Body of pancreas (tissue), 4 donors: ENCODE data around the gene SLX9. TPM values are rescaled to one million over a fixed set of nuclear protein-coding genes. Genes with fewer than 3 reads are reported as not detected.
A peak's percentile ranks its signal among the peaks of the same experiment; 100 is the strongest.

Source experiments
- ATAC-seq: fragments of 150-250 bp; one replicate; pipeline ENCODE4 v1.9.1; 2016
- DNase-seq, 4 donors: peaks; one replicate each; pipeline ENCODE4 v3.0.0-alpha.2; 2019
- H3K27ac ChIP-seq, 4 donors: fragments of 200-600 bp; sonication (generic); 1 replicate in 3 of 4; 2 replicates in 1 of 4; pipeline versions ENCODE4 v1.5.1 to v1.6.1; 2016 to 2019; ENCODE audit warnings: mild to moderate bottlenecking in 1 of 4, mixed read lengths in 1 of 4, moderate library complexity in 1 of 4
- H3K27me3 ChIP-seq, 2 donors: fragments of 200-600 bp; sonication (generic); one replicate each; pipeline ENCODE4 v1.6.0; 2016; ENCODE audit warnings: mild to moderate bottlenecking in 1 of 2
- H3K36me3 ChIP-seq, 2 donors: fragments of 200-600 bp; sonication (generic); replicated peaks in 1 of 2; 2 replicates each; pipeline ENCODE4 v1.5.1; 2016; ENCODE audit warnings: low read depth in 2 of 2; ENCODE audit not compliant: insufficient read depth in 1 of 2
- H3K4me1 ChIP-seq: fragments of 200-600 bp; sonication (generic); one replicate; pipeline ENCODE4 v1.6.0; 2016
- H3K4me3 ChIP-seq, 2 donors: fragments of 200-600 bp; sonication (generic); 1 replicate in 1 of 2; 2 replicates in 1 of 2; pipeline ENCODE4 v1.5.1; 2016 to 2019
- H3K9me3 ChIP-seq, 3 donors: fragments of 200-600 bp; sonication (generic); 1 replicate in 2 of 3; 2 replicates in 1 of 3; pipeline ENCODE4 v1.5.1; 2016
- CTCF ChIP-seq, 7 experiments: fragments of 450-650 bp in 4 of 7; fragments of 200-600 bp in 3 of 7; sonication (generic) in 3 of 7; IDR thresholded peaks; one replicate each; pipeline ENCODE4 v1.5.1; 2016 to 2019; ENCODE audit warnings: antibody characterized with exemption in 7 of 7
- POLR2A ChIP-seq, 3 donors: fragments of 450-650 bp; IDR thresholded peaks; one replicate each; pipeline ENCODE4 v1.6.1; 2016; ENCODE audit warnings: antibody characterized with exemption in 3 of 3, mild to moderate bottlenecking in 2 of 3
- WGBS, 2 donors: methylation state at CpG; one replicate each; pipeline ENCODE4 v1.1.5; 2017; 5-methylcytosine and 5-hydroxymethylcytosine counted together
- intact Hi-C: fragments of 100-400 bp; cut with DNase I; formaldehyde crosslinking; loops from one replicate; pipeline ENCODE4 v1.15.1; 2023
- total RNA-seq, 2 donors: library from RNA; depleted of rRNA; stranded (reverse); fragments of >200 nt; gene quantifications; one replicate each; pipeline ENCODE4 v1.1.0, GENCODE V29; 2016

SLX9 gene
- total RNA-seq, 2 donors from 2014 or later = 5.6 to 9.3 TPM

- TF ChIP-seq CTCF (IDR thresholded peaks at IDR 0.05) (no peak), POLR2A (IDR thresholded peaks at IDR 0.05) (no peak)
- ATAC-seq = no peak
- intact Hi-C loops = no loop called here
- 80 to 84% methylated on average over 15 to 20 of the region's 20 CpGs for WGBS, 2 donors
- Histone ChIP-seq H3K36me3 (no peaks in the 10 kb centered on the region), H3K9me3 (no peaks in the 10 kb centered on the region), H3K27me3 (no peaks in the 10 kb centered on the region), H3K4me3 (no peak overlapping the region), H3K4me1 (no peaks in the 10 kb centered on the region), H3K27ac (no peak overlapping the region)
- no peak for DNase-seq
Observed at GRCh38 chr21:44993321-44994046, 53.7 kb downstream of the SLX9 start.

- no peaks in the 10 kb centered on the region for H3K36me3 ChIP-seq
- H3K27ac ChIP-seq = no peak overlapping the region
- TF ChIP-seq CTCF (IDR thresholded peaks at IDR 0.05) (no peak), POLR2A (IDR thresholded peaks at IDR 0.05) (no peak)
- no peak overlapping the region for H3K4me3 ChIP-seq
- intact Hi-C loops = no loop called here
- WGBS, 2 donors = 76 to 81% methylated on average over 18 to 24 of the region's 24 CpGs
- ATAC-seq = no peak
- H3K9me3 ChIP-seq = no peaks in the 10 kb centered on the region
- H3K27me3 ChIP-seq = no peaks in the 10 kb centered on the region
- DNase-seq = peak in 2 of 4 donors; percentile 13 to 19
- no peaks in the 10 kb centered on the region for H3K4me1 ChIP-seq
Observed at GRCh38 chr21:44994047-44994694, 54.3 kb downstream of the SLX9 start.

GRCh38 chr21:44994695-44995342 is 55.0 kb downstream of the SLX9 start:
- no peaks in the 10 kb centered on the region for H3K36me3 ChIP-seq
- no peak overlapping the region for H3K4me3 ChIP-seq
- no peaks in the 10 kb centered on the region for H3K9me3 ChIP-seq
- no peaks in the 10 kb centered on the region for H3K27me3 ChIP-seq
- H3K27ac ChIP-seq = no peak overlapping the region
- TF ChIP-seq CTCF (IDR thresholded peaks at IDR 0.05) = no peak
- no peak for TF ChIP-seq POLR2A (IDR thresholded peaks at IDR 0.05)
- intact Hi-C loops = no loop called here
- 70 to 80% methylated on average over 8 to 15 of the region's 15 CpGs for WGBS, 2 donors
- ATAC-seq (no peak), DNase-seq (no peak)
- H3K4me1 ChIP-seq = no peaks in the 10 kb centered on the region

GRCh38 chr21:44995343-44995941 is 55.6 kb downstream of the SLX9 start:
- TF ChIP-seq POLR2A (IDR thresholded peaks at IDR 0.05) (no peak), CTCF (IDR thresholded peaks at IDR 0.05) (no peak)
- DNase-seq = no peak
- 50 to 78% methylated on average over 2 to 21 of the region's 23 CpGs for whole genome bisulfite sequencing, 2 donors
- no peaks in the 10 kb centered on the region for H3K9me3 ChIP-seq
- ATAC-seq = no peak
- H3K4me1 ChIP-seq = no peaks in the 10 kb centered on the region
- no peak overlapping the region for H3K4me3 ChIP-seq
- H3K27ac ChIP-seq = no peak overlapping the region
- intact Hi-C loops = no loop called here
- no peaks in the 10 kb centered on the region for H3K36me3 ChIP-seq
- no peaks in the 10 kb centered on the region for H3K27me3 ChIP-seq
